Aorta (tissue), 5 donors: Measurements from ENCODE around the gene SEL1L3. TPM values are rescaled to one million over a fixed set of nuclear protein-coding genes. Genes with fewer than 3 reads are reported as not detected.

Experiments
- ATAC-seq: fragments of 200-7000 bp; cut with Tn5 transposase; one replicate; pipeline ENCODE4 v1.9.1; 2022; ENCODE audit warnings: moderate library complexity; ENCODE audit not compliant: low FRiP score
- DNase-seq, 2 donors: peaks; one replicate each; pipeline ENCODE4 v3.0.0-alpha.2; 2020
- H3K27ac ChIP-seq, 2 donors: one replicate each; pipeline ENCODE4 v1.5.1; 2013; ENCODE audit warnings: low read length in 2 of 2, mild to moderate bottlenecking in 2 of 2, moderate library complexity in 2 of 2, control low read depth in 1 of 2, inconsistent platforms in 1 of 2, low read depth in 1 of 2
- H3K27me3 ChIP-seq, 2 donors: one replicate each; pipeline ENCODE4 v1.6.1; 2013; ENCODE audit warnings: control low read depth in 1 of 2, low read length in 1 of 2, mild to moderate bottlenecking in 1 of 2, moderate library complexity in 1 of 2; ENCODE audit not compliant: insufficient read depth in 2 of 2, control insufficient read depth in 1 of 2
- H3K36me3 ChIP-seq, 2 donors: one replicate each; pipeline ENCODE4 v1.6.1; 2013; ENCODE audit warnings: control low read depth in 1 of 2, low read length in 1 of 2, mild to moderate bottlenecking in 1 of 2; ENCODE audit not compliant: insufficient read depth in 2 of 2, control insufficient read depth in 1 of 2
- H3K4me1 ChIP-seq, 2 donors: one replicate each; pipeline ENCODE4 v1.6.1; 2013; ENCODE audit warnings: low read length in 2 of 2, control low read depth in 1 of 2, mild to moderate bottlenecking in 1 of 2, moderate library complexity in 1 of 2; ENCODE audit not compliant: insufficient read depth in 2 of 2, control insufficient read depth in 1 of 2
- H3K4me3 ChIP-seq, 2 donors: one replicate each; pipeline ENCODE4 v1.5.1; 2013; ENCODE audit warnings: low read length in 2 of 2, control low read depth in 1 of 2, mild to moderate bottlenecking in 1 of 2
- H3K9me3 ChIP-seq: one replicate; pipeline ENCODE4 v1.6.1; 2013; ENCODE audit warnings: mild to moderate bottlenecking, low read length; ENCODE audit not compliant: control insufficient read depth
- WGBS, 2 donors: extraction: QIAGEN DNeasy Blood & Tissue Kit; methylation state at CpG; one replicate each; pipeline ENCODE4 v1.1.7; 2013; 5-methylcytosine and 5-hydroxymethylcytosine counted together
- intact Hi-C, 2 donors: fragments of 100-400 bp; cut with DNase I; formaldehyde crosslinking; loops; one replicate each; pipeline versions ENCODE4 v1.14.2 to v1.15.0; 2022
- polyA plus RNA-seq, 2 donors: library from polyadenylated mRNA; stranded (reverse); fragments of 200-250 nt; gene quantifications; one replicate each; pipeline ENCODE4 v1.2.3, GENCODE V29; 2013
- total RNA-seq, 2 donors: library from RNA; stranded (reverse); fragmentation: NEBNext Ultra II Directional; extraction: Animal tissue kit (Norgen Biotek cat#: 25700); gene quantifications; one replicate each; pipeline ENCODE4 v1.2.1, GENCODE V29; 2021
- donor health status: healthy with polysubstance abuse.
- donor health status: Bipolar disorder and iron deficiency.
- donor health status: DM: no; HTN: no; CAD: no.
- donor health status: DM: no; HTN: no; CAD: no.
- donor health status: DM: yes; HTN: yes; CAD: no.

Gene SEL1L3
- total and polyA plus RNA-seq, 4 donors = 1.9 to 25.3 (median 10.9) TPM

DNA sequence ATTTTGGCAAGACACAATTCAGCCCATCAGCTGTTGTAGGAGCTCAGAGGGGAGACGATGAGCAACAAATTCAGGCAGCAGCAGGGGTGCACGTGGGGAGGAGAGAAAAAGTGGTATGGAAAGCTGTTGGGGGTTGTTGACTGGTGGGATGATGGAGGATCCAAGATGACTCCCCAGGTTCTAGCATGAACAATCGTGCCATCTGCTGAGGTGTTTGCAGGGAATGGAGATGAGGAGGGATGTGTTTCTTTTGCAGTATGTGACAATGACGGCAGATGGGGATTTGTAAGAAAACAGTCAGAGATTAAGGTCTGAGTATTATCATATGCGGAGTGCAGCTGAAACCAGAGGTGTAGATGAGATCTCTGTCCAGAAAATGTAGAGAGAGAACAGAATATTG, 63.3 kb downstream of the SEL1L3 start:
- Histone ChIP-seq H3K27ac (no peak overlapping the region), H3K36me3 (no peaks in the 10 kb centered on the region), H3K27me3 (no peaks in the 10 kb centered on the region), H3K4me3 (no peak overlapping the region), H3K4me1 (no peaks in the 10 kb centered on the region), H3K9me3 (no peaks in the 10 kb centered on the region)
- intact Hi-C loops = no loop called here
- 88 to 89% methylated on average over 5 of the region's 5 CpGs for WGBS, 2 donors
- no peak for DNase-seq
- ATAC-seq = no peak

GRCh38 chr4:25797136-25797535, 65.7 kb downstream of the SEL1L3 start:
- Histone ChIP-seq H3K36me3 (no peaks in the 10 kb centered on the region), H3K4me1 (no peaks in the 10 kb centered on the region), H3K4me3 (no peak overlapping the region), H3K9me3 (no peaks in the 10 kb centered on the region), H3K27me3 (no peaks in the 10 kb centered on the region), H3K27ac (no peak overlapping the region)
- intact Hi-C loops = no loop called here
- ATAC-seq = no peak
- WGBS, 2 donors = 48 to 53% methylated on average over 8 of the region's 8 CpGs
- DNase-seq = no peak

DNA sequence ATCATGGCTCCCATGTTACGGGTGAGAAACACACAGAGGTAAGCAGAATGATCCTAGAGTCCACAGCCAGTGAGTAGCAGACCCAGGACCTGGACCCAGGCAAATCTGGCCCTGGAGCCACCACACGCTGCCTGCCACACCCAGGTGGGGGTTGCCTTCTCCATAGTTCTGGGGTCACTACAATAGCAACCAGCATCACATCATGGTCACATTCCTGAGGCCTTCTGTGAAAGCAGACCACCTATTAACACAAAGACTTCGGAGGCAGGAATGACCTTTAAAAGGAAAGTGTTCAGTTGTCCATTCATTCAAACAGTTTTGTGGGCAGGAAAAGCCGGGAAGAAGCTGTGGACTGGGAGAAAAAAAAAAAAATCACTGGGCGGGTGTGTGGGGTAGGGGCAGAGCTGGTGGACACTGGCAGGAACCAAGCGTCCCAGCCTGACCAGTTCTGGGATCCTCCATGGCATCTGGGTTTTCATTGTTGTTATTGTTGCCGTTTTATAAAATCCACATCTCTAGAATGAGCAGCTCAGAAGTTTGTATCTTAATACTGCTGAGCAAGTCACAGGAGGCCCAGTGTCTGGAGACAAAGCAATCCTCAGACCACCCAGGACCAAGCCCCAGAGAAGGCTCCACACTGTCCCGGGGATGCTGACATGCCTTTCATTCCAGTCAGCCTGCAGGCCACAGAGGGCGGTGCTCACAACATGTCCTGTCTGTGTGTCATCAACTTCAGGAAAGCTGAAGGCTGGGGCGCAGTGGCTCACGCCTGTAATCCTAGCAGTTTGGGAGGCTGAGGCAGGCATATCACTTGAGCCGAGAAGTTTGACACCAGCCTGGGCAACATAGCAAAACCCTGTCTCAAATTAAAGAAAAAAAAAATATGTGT, 67.0 kb downstream of the SEL1L3 start:
- DNase-seq = no peak
- Histone ChIP-seq H3K4me1 (no peaks in the 10 kb centered on the region), H3K27me3 (no peaks in the 10 kb centered on the region), H3K27ac (no peak overlapping the region), H3K36me3 (no peaks in the 10 kb centered on the region), H3K4me3 (no peak overlapping the region), H3K9me3 (no peaks in the 10 kb centered on the region)
- intact Hi-C loops = no loop called here
- no peak for ATAC-seq
- WGBS, 2 donors = 84 to 89% methylated on average over 12 of the region's 12 CpGs

DNA sequence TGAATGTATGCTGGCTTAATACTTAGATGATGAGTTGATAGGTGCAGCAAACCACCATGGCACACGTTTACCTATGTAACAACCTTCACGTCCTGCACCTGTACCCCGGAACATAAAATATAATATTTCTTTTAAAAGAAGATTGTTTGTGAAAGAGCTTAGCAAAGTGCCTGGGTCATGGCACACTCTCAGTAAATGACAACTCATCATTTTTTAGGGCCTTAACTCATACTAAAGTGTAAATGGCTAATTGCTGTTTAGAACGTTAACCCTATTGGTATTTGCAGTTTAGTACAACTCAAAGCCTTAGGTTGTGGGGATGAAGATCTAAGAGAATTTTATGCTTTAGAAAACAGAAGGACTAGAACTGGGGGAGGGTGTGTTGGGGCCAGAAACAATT, 67.7 kb downstream of the SEL1L3 start:
- Histone ChIP-seq H3K27ac (no peak overlapping the region), H3K4me3 (no peak overlapping the region), H3K9me3 (no peaks in the 10 kb centered on the region), H3K4me1 (no peaks in the 10 kb centered on the region), H3K27me3 (no peaks in the 10 kb centered on the region), H3K36me3 (no peaks in the 10 kb centered on the region)
- 96 to 97% methylated on average over 4 of the region's 4 CpGs for WGBS, 2 donors
- DNase-seq (no peak), ATAC-seq (no peak)
- intact Hi-C loops = no loop called here

DNA sequence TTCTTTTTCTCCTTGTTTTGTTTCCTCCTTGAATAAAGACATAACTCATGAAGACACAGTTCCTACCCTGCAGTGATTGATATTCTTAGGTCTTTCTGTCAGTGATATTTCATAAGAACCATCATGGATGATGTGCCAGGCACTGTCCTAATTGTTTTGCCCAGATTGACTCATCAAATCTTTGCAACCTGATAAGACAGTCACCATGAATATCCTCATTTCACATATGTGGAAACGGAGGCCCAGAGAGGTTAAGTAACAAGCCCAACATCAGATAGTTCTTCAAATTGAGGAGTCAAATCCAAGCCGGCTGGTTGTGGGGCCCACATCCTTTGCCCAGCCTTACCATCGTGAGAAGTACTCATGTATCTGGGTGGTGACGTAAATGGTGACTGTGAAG, 69.9 kb downstream of the SEL1L3 start:
- no peaks in the 10 kb centered on the region for H3K27me3 ChIP-seq
- DNase-seq (no peak), ATAC-seq (no peak)
- 92 to 93% methylated on average over 4 of the region's 4 CpGs for WGBS, 2 donors
- H3K36me3 ChIP-seq = no peaks in the 10 kb centered on the region
- H3K9me3 ChIP-seq = no peaks in the 10 kb centered on the region
- intact Hi-C loops = no loop called here
- no peak overlapping the region for H3K4me3 ChIP-seq
- H3K27ac ChIP-seq = no peak overlapping the region
- no peaks in the 10 kb centered on the region for H3K4me1 ChIP-seq

DNA sequence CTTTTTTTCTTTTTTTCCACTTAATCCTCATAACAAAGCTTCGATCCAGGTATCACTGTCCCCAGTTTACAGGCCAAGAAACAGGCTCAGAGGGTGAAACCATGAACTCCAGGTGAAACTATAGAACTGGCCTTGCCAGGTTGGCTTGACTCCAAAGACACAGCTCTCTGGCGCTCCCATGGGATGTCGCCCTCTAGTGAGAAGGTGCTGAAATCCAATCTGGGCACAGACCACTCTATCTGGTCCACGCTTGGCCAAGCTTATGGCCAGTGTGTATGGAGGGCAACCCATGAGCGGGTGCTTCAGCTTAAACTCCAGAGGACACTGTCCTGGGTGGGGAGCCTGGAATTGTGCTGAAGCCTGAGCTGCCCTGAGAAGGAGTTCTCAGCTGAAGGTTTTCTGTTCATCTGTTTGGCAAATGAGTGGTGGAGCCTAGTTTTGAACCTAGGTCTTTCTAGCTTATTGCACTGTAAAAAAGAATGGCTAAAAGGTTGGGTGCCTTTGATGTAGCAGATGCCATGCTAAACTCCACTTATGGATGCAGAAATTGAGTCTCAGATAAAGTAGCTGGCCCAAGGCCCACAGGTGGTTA, 70.5 kb downstream of the SEL1L3 start:
- H3K4me3 ChIP-seq = no peak overlapping the region
- no peaks in the 10 kb centered on the region for H3K27me3 ChIP-seq
- no peak overlapping the region for H3K27ac ChIP-seq
- ATAC-seq (no peak), DNase-seq (no peak)
- H3K4me1 ChIP-seq = no peaks in the 10 kb centered on the region
- H3K9me3 ChIP-seq = no peaks in the 10 kb centered on the region
- WGBS, 2 donors = 76 to 78% methylated on average over 5 of the region's 5 CpGs
- H3K36me3 ChIP-seq = no peaks in the 10 kb centered on the region
- intact Hi-C loops = no loop called here

- intact Hi-C loops = no loop called here
- DNase-seq (no peak), ATAC-seq (no peak)
- Histone ChIP-seq H3K27ac (no peak overlapping the region), H3K9me3 (no peaks in the 10 kb centered on the region), H3K27me3 (no peaks in the 10 kb centered on the region), H3K4me1 (no peaks in the 10 kb centered on the region), H3K36me3 (no peaks in the 10 kb centered on the region), H3K4me3 (no peak overlapping the region)
- WGBS, 2 donors = 85 to 92% methylated on average over 5 of the region's 5 CpGs
These were observed 72.8 kb downstream of the SEL1L3 start for GRCh38 chr4:25790024-25790423.

DNA sequence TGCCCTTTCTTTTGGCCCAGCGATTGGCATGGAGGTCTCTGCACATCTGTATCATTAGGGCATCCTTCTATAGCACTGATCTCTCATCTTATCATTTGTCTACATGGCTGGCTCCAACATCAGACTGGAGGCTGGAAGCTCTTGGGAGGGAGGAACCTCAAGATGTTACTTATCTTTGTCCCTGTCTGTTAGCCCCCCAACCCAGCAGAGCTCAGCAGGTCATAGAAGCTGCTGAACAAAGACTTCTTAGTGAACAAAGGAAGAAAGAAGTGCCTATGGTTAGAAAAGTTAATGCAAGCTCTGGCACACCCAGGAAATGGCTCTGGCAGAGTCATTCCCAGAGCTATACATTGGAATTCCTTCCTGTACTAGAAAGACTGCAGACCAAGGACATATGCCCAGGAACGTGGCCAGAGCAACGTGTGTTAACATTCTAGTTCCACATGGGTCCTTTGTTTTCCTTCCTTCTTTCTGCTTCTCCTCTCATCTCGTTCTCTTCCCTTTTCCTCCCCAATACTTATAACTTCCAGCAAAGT, 74.0 kb downstream of the SEL1L3 start:
- no peak overlapping the region for H3K4me3 ChIP-seq
- no peak for ATAC-seq
- no peaks in the 10 kb centered on the region for H3K36me3 ChIP-seq
- H3K27me3 ChIP-seq = no peaks in the 10 kb centered on the region
- no peaks in the 10 kb centered on the region for H3K9me3 ChIP-seq
- intact Hi-C loops = no loop called here
- WGBS, 2 donors = 57 to 75% methylated on average over 4 of the region's 4 CpGs
- no peak for DNase-seq
- no peaks in the 10 kb centered on the region for H3K4me1 ChIP-seq
- no peak overlapping the region for H3K27ac ChIP-seq
